ENCODE results near the gene SSTR3. TPM values are rescaled to one million over a fixed set of nuclear protein-coding genes. Genes with fewer than 3 reads are reported as not detected.

Gene SSTR3
- total and polyA plus RNA-seq, 9 of the 15 experiments (the other 6 are each of a cell fraction or from before 2014, with no cell fraction given), result 0.03 TPM; not detected in 8

- TF ChIP-seq SETDB1 (IDR thresholded peaks at IDR 0.05; ENCODE audit: low read length), result no peak
- TF ChIP-seq CBX1 (IDR thresholded peaks at IDR 0.05; ENCODE audit: low read depth), result no peak
- TF ChIP-seq CHD7 (IDR thresholded peaks at IDR 0.05; ENCODE audit: low read depth, low read length), result no peak
- no peak for TF ChIP-seq BRD9 (IDR thresholded peaks at IDR 0.05; ENCODE audit: low read depth, partially characterized antibody)
- TF ChIP-seq RB1 (IDR thresholded peaks at IDR 0.05; ENCODE audit: low read depth), result no peak
- no peak for TF ChIP-seq HNRNPUL1 (IDR thresholded peaks at IDR 0.05; ENCODE audit: low read length)
- TF ChIP-seq NFIC (IDR thresholded peaks at IDR 0.05), result no peak
These were observed 53.4 kb downstream of the SSTR3 start (continued) for GRCh38 chr22:37158963-37159290.

Measured in K562 (cell line).